SK-N-SH (cell line): ENCODE results near the gene UTP14C. TPM values are rescaled to one million over a fixed set of nuclear protein-coding genes. Genes with fewer than 3 reads are reported as not detected.
A peak's percentile ranks its signal among the peaks of the same experiment; 100 is the strongest.

Experiments
- CTCF ChIA-PET: fragments of 300-600, 350-600 bp; formaldehyde crosslinking; extraction: SDS; loops from one replicate; lab custom pipeline; 2021; lab: Yijun Ruan, JAX
- POLR2A ChIA-PET: fragments of 350-600 bp; sonication (Branson Sonifier 250); formaldehyde crosslinking; extraction: SDS; loops from one replicate; lab custom pipeline; 2020; ENCODE audit warnings: antibody characterized with exemption, inconsistent platforms; lab: Yijun Ruan, JAX
- DNase-seq: peaks from one replicate; pipeline ENCODE4 v3.0.0; 2012
- H2AFZ ChIP-seq: fragments of 200-600 bp; sonication (generic); 2 replicates; pipeline ENCODE4 v1.8.1; 2016; ENCODE audit warnings: antibody characterized with exemption, mild to moderate bottlenecking, low read depth
- H3F3A ChIP-seq: fragments of 200-600 bp; sonication (generic); replicated peaks from 2 replicates; pipeline ENCODE3; 2016; ENCODE audit warnings: antibody characterized with exemption, mild to moderate bottlenecking; ENCODE audit not compliant: insufficient read depth
- H3K27ac ChIP-seq, 2 experiments: fragments of 200-500 bp in 1 of 2; fragments of 200-600 bp in 1 of 2; sonication (Bioruptor generic) in 1 of 2; sonication (generic), shearing (Covaris generic) in 1 of 2; 2 replicates each; pipeline versions ENCODE4 v1.5.1 to v1.6.1; 2014 to 2016; ENCODE audit warnings: low read depth in 2 of 2, inconsistent platforms in 1 of 2, low read length in 1 of 2, mild to moderate bottlenecking in 1 of 2, mixed read lengths in 1 of 2
- H3K27me3 ChIP-seq: fragments of 200-600 bp; sonication (generic), shearing (Covaris generic); 2 replicates; pipeline ENCODE4 v1.6.1; 2016; ENCODE audit warnings: mixed run types; ENCODE audit not compliant: insufficient read depth
- H3K36me3 ChIP-seq, 2 experiments: fragments of 200-500 bp in 1 of 2; fragments of 200-600 bp in 1 of 2; sonication (Bioruptor generic) in 1 of 2; sonication (generic) in 1 of 2; replicated peaks in 1 of 2; 2 replicates each; pipeline versions ENCODE3 to v1.5.1; 2014 to 2016; ENCODE audit warnings: low read length in 1 of 2, mild to moderate bottlenecking in 1 of 2; ENCODE audit not compliant: insufficient read depth in 2 of 2, control insufficient read depth in 1 of 2
- H3K4me1 ChIP-seq, 2 experiments: fragments of 200-500 bp in 1 of 2; fragments of 200-600 bp in 1 of 2; sonication (Bioruptor generic) in 1 of 2; sonication (generic), shearing (Covaris generic) in 1 of 2; 2 replicates each; pipeline versions ENCODE4 v1.5.1 to v1.6.1; 2014 to 2016; ENCODE audit warnings: low read depth in 1 of 2, low read length in 1 of 2, mixed run types in 1 of 2; ENCODE audit not compliant: insufficient read depth in 2 of 2, control insufficient read depth in 1 of 2
- H3K4me2 ChIP-seq: fragments of 200-600 bp; sonication (generic), shearing (Covaris generic); 2 replicates; pipeline ENCODE4 v1.6.1; 2017; ENCODE audit warnings: mixed run types
- H3K4me3 ChIP-seq, 2 experiments: fragments of 200-500 bp in 1 of 2; fragments of 200-600 bp in 1 of 2; sonication (Bioruptor generic) in 1 of 2; sonication (generic), shearing (Covaris generic) in 1 of 2; 2 replicates each; pipeline versions ENCODE4 v1.5.1 to v1.8.1; 2014 to 2016; ENCODE audit warnings: low read depth in 2 of 2, inconsistent platforms in 1 of 2, low read length in 1 of 2, mild to moderate bottlenecking in 1 of 2, mixed read lengths in 1 of 2, moderate library complexity in 1 of 2
- H3K79me2 ChIP-seq: fragments of 200-600 bp; sonication (generic); 2 replicates; pipeline ENCODE4 v1.8.1; 2017; ENCODE audit warnings: mild to moderate bottlenecking; ENCODE audit not compliant: insufficient read depth
- H3K9ac ChIP-seq: fragments of 200-600 bp; sonication (generic); 2 replicates; pipeline ENCODE4 v1.6.1; 2017; ENCODE audit warnings: mixed run types
- H3K9me2 ChIP-seq: fragments of 200-600 bp; sonication (generic); 2 replicates; pipeline ENCODE4 v1.6.1; 2017; ENCODE audit warnings: mixed run types
- H3K9me3 ChIP-seq: fragments of 200-600 bp; sonication (generic); 2 replicates; pipeline ENCODE4 v1.6.1; 2017; ENCODE audit warnings: mixed run types, mild to moderate bottlenecking, moderate library complexity
- H4K20me1 ChIP-seq: fragments of 200-600 bp; sonication (generic); 2 replicates; pipeline ENCODE4 v1.6.1; 2017; ENCODE audit warnings: mild to moderate bottlenecking, mixed run types; ENCODE audit not compliant: insufficient read depth
- CHD2 ChIP-seq: fragments of 150-350 bp; IDR thresholded peaks from 2 replicates; pipeline ENCODE4 v1.6.1; 2018; ENCODE audit warnings: low read length; ENCODE audit not compliant: partially characterized antibody
- EP300 ChIP-seq, 2 experiments: IDR thresholded peaks; 2 replicates each; pipeline versions ENCODE4 v1.4.0 to v1.6.1; 2012; ENCODE audit warnings: borderline replicate concordance in 1 of 2, low read depth in 1 of 2, low read length in 1 of 2
- EZH2phosphoT487 ChIP-seq: fragments of 200-600 bp; sonication (generic); IDR thresholded peaks from 2 replicates; pipeline ENCODE4 v1.6.1; 2017; ENCODE audit warnings: low read depth, mixed run types, mild to moderate bottlenecking, antibody characterized with exemption, moderate library complexity, borderline replicate concordance
- FOXJ3 ChIP-seq: sonication (generic); formaldehyde crosslinking; IDR thresholded peaks from 2 replicates; pipeline ENCODE4 v1.5.1; 2020; ENCODE audit warnings: mild to moderate bottlenecking, missing genetic modification reagents
- FOXM1 ChIP-seq: IDR thresholded peaks from 2 replicates; pipeline ENCODE4 v1.4.0; 2012; ENCODE audit warnings: low read depth, mild to moderate bottlenecking
- GABPA ChIP-seq: IDR thresholded peaks from 2 replicates; pipeline ENCODE4 v1.4.0; 2012; ENCODE audit warnings: low read depth, mild to moderate bottlenecking
- JUND ChIP-seq: IDR thresholded peaks from 2 replicates; pipeline ENCODE4 v1.4.0; 2012
- MEF2A ChIP-seq: IDR thresholded peaks from 2 replicates; pipeline ENCODE4 v1.4.0; 2012; ENCODE audit warnings: low read depth, borderline replicate concordance
- MXI1 ChIP-seq: IDR thresholded peaks from 2 replicates; pipeline ENCODE4 v1.6.1; 2012; ENCODE audit warnings: mild to moderate bottlenecking, low read depth, low read length, improper control_type of control experiment
- POLR2AphosphoS5 ChIP-seq: IDR thresholded peaks from 2 replicates; pipeline ENCODE4 v1.6.1; 2012; ENCODE audit warnings: low read depth, low read length
- RAD21 ChIP-seq: IDR thresholded peaks from 2 replicates; pipeline ENCODE4 v1.6.1; 2012; ENCODE audit warnings: mild to moderate bottlenecking, low read length
- RCOR1 ChIP-seq: fragments of 150-350 bp; IDR thresholded peaks from 2 replicates; pipeline ENCODE4 v1.6.1; 2017; ENCODE audit warnings: antibody characterized with exemption, low read length
- RFX5 ChIP-seq: IDR thresholded peaks from 2 replicates; pipeline ENCODE4 v1.6.1; 2012; ENCODE audit warnings: mild to moderate bottlenecking, improper control_type of control experiment, low read length
- SIN3A ChIP-seq: IDR thresholded peaks from 2 replicates; pipeline ENCODE4 v1.6.1; 2012; ENCODE audit warnings: low read depth, mild to moderate bottlenecking, low read length, moderate library complexity, borderline replicate concordance
- SMC3 ChIP-seq: IDR thresholded peaks from 2 replicates; pipeline ENCODE4 v1.6.1; 2012; ENCODE audit warnings: low read depth, low read length, improper control_type of control experiment
- TAF1 ChIP-seq: IDR thresholded peaks from 2 replicates; pipeline ENCODE4 v1.6.1; 2012; ENCODE audit warnings: low read depth, mild to moderate bottlenecking, low read length, moderate library complexity, borderline replicate concordance
- TEAD4 ChIP-seq: IDR thresholded peaks from 2 replicates; pipeline ENCODE4 v1.4.0; 2012; ENCODE audit warnings: mild to moderate bottlenecking, borderline replicate concordance; ENCODE audit not compliant: insufficient read depth
- YY1 ChIP-seq: IDR thresholded peaks from 2 replicates; pipeline ENCODE4 v1.4.0; 2012; ENCODE audit warnings: low read depth, mild to moderate bottlenecking
- WGBS: methylation state at CpG from one replicate; pipeline ENCODE4 v1.1.6; 2017; ENCODE audit warnings: low lambda C conversion rate; 5-methylcytosine and 5-hydroxymethylcytosine counted together
- polyA plus RNA-seq, 3 experiments: library from polyadenylated mRNA; depleted of rRNA; stranded (reverse); fragments of >200 nt; gene quantifications; 2 replicates each; pipeline ENCODE4 v1.2.3, GENCODE V29; 2012
- TF ChIP-seq, protein P1 (sequence below): IDR thresholded peaks from 2 replicates; pipeline ENCODE4 v1.4.0; 2012; ENCODE audit warnings: low read depth, borderline replicate concordance
- TF ChIP-seq, protein P2 (sequence below): fragments of 200-600 bp; sonication (generic); IDR thresholded peaks from 2 replicates; pipeline ENCODE4 v1.6.1; 2017; ENCODE audit warnings: antibody characterized with exemption, mild to moderate bottlenecking, moderate library complexity
- TF ChIP-seq, protein P3 (sequence below): fragments of 150-350 bp; IDR thresholded peaks from 2 replicates; pipeline ENCODE4 v1.6.1; 2016; ENCODE audit warnings: mild to moderate bottlenecking, low read depth, low read length

UTP14C gene
- polyA plus RNA-seq, 1 of the 3 experiments (the other 2 are of a cell fraction), result 5.1 TPM

DNA sequence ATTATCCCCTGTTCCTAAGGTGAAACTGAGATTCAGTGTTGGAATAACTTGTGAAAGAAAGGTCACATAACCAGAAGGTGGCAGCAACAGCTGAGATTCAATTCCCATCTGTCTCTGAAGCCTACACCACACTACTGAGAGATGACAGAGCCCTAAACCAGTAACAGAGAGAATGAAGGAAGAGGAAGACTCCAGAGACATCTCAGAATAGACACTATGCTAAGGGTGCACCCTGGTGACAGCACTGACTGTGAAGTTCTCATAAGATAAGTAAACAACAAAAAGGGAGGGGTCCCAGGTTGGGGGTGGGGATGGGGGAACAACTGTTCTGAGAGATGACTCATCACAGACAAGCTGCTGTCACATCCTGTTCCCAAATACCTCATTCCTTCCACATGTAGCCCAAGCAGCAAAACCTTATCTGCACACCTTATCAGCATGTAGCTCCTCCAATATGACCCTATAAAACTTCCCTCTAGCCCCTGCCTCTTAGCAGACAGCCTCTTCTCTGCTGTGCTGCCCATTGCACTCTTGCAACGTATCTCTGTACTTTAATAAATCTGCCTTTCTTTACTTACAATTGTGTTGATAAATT is 46.5 kb downstream of the UTP14C start:
- 32% methylated on average over 1 of the region's 1 CpG for WGBS
- no peak overlapping the region for H3K4me3 ChIP-seq

More for the DNA sequence above, 46.5 kb downstream of the UTP14C start:
- Histone ChIP-seq H3F3A (no peaks in the 10 kb centered on the region), H3K9me2 (no peaks in the 10 kb centered on the region), H3K36me3 (no peaks in the 10 kb centered on the region), H3K4me2 (no peak overlapping the region), H3K9ac (no peak overlapping the region), H3K4me1 (no peaks in the 10 kb centered on the region), H3K27me3 (no peaks in the 10 kb centered on the region), H4K20me1 (no peaks in the 10 kb centered on the region), H3K79me2 (no peaks in the 10 kb centered on the region), H3K27ac (no peak overlapping the region), H2AFZ (no peak overlapping the region), H3K9me3 (no peaks in the 10 kb centered on the region; the same call in none of the 2 replicates)
- ChIA-PET CTCF (interaction anchor here (1.6 to 1.8 kb wide), 2 partner anchors 56 to 57 kb away, joined by 4 to 11 read pairs; partner anchors contain the start of gene NEK5), POLR2A (no interaction called here)
- TF ChIP-seq GABPA (no peak), RCOR1 (no peak), CHD2 (no peak), JUND (no peak), SMC3 (peak; percentile 36; the same call in 1 of the 2 replicates), FOXM1 (no peak), EZH2phosphoT487 (no peak), SIN3A (no peak), TAF1 (no peak), TEAD4 (no peak), FOXJ3 (CRISPR knock-in tag) (no peak), RAD21 (peak; percentile 50), RFX5 (no peak), YY1 (no peak), POLR2AphosphoS5 (no peak), MXI1 (no peak), MEF2A (no peak), EP300 (IDR thresholded peaks at IDR 0.05; ENCODE audit: borderline replicate concordance in 1 of 2, low read depth in 1 of 2, low read length in 1 of 2) (no peak)
- TF ChIP-seq, protein P1, sequence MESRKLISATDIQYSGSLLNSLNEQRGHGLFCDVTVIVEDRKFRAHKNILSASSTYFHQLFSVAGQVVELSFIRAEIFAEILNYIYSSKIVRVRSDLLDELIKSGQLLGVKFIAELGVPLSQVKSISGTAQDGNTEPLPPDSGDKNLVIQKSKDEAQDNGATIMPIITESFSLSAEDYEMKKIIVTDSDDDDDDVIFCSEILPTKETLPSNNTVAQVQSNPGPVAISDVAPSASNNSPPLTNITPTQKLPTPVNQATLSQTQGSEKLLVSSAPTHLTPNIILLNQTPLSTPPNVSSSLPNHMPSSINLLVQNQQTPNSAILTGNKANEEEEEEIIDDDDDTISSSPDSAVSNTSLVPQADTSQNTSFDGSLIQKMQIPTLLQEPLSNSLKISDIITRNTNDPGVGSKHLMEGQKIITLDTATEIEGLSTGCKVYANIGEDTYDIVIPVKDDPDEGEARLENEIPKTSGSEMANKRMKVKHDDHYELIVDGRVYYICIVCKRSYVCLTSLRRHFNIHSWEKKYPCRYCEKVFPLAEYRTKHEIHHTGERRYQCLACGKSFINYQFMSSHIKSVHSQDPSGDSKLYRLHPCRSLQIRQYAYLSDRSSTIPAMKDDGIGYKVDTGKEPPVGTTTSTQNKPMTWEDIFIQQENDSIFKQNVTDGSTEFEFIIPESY, result no peak
- TF ChIP-seq, protein P2, sequence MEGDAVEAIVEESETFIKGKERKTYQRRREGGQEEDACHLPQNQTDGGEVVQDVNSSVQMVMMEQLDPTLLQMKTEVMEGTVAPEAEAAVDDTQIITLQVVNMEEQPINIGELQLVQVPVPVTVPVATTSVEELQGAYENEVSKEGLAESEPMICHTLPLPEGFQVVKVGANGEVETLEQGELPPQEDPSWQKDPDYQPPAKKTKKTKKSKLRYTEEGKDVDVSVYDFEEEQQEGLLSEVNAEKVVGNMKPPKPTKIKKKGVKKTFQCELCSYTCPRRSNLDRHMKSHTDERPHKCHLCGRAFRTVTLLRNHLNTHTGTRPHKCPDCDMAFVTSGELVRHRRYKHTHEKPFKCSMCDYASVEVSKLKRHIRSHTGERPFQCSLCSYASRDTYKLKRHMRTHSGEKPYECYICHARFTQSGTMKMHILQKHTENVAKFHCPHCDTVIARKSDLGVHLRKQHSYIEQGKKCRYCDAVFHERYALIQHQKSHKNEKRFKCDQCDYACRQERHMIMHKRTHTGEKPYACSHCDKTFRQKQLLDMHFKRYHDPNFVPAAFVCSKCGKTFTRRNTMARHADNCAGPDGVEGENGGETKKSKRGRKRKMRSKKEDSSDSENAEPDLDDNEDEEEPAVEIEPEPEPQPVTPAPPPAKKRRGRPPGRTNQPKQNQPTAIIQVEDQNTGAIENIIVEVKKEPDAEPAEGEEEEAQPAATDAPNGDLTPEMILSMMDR, result peak; percentile 36
- TF ChIP-seq, protein P3, sequence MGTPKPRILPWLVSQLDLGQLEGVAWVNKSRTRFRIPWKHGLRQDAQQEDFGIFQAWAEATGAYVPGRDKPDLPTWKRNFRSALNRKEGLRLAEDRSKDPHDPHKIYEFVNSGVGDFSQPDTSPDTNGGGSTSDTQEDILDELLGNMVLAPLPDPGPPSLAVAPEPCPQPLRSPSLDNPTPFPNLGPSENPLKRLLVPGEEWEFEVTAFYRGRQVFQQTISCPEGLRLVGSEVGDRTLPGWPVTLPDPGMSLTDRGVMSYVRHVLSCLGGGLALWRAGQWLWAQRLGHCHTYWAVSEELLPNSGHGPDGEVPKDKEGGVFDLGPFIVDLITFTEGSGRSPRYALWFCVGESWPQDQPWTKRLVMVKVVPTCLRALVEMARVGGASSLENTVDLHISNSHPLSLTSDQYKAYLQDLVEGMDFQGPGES, result no peak
- peak; percentile 36 for DNase-seq

Other genes starting within 250 kb of the UTP14C start
- gene DHRS12, start 220.5 kb upstream of the UTP14C start, polyA plus RNA-seq (2012; rRNA removed), result 8.2 and 9.6 TPM in 2 replicates
- not detected in 2 replicates for gene TMEM272, start 179.5 kb upstream of the UTP14C start, polyA plus RNA-seq (2012; rRNA removed)
- gene CCDC70, start 162.7 kb upstream of the UTP14C start, polyA plus RNA-seq (2012; rRNA removed), result not detected in 2 replicates
- gene ATP7B, start 13.2 kb upstream of the UTP14C start, polyA plus RNA-seq (2012; rRNA removed), result 4.4 and 5.1 TPM in 2 replicates
- 5.0 and 8.6 TPM in 2 replicates for gene ALG11, start 12.3 kb upstream of the UTP14C start, polyA plus RNA-seq (2012; rRNA removed)
- 0.07 and 0.13 TPM in 2 replicates for gene NEK5, start 104.4 kb downstream of the UTP14C start, polyA plus RNA-seq (2012; rRNA removed)
- gene NEK3, start 134.9 kb downstream of the UTP14C start, polyA plus RNA-seq (2012; rRNA removed), result 12.7 and 19.5 TPM in 2 replicates